KMS-11 (cell line): ENCODE measurements around the gene ATP6V0D1.
"Not testable (repeated sequence)": the region's sequence is repeated elsewhere in the genome, so short reads cannot be mapped to it uniquely, and the experiment has no call there.

Experiments used
- H2AFZ ChIP-seq: fragments of 200-600 bp; sonication (generic); 2 replicates; pipeline ENCODE4 v1.6.1; 2016; ENCODE audit warnings: antibody characterized with exemption, mixed run types, low read depth
- H3K27ac ChIP-seq: fragments of 200-600 bp; sonication (generic); 2 replicates; pipeline ENCODE4 v1.6.1; 2016; ENCODE audit warnings: mild to moderate bottlenecking, mixed run types
- H3K27me3 ChIP-seq: fragments of 200-600 bp; sonication (generic); 2 replicates; pipeline ENCODE4 v1.6.1; 2017; ENCODE audit warnings: mild to moderate bottlenecking, low read depth, mixed run types, moderate library complexity; ENCODE audit not compliant: insufficient read depth
- H3K36me3 ChIP-seq: fragments of 200-600 bp; sonication (generic); 2 replicates; pipeline ENCODE4 v1.6.1; 2017; ENCODE audit warnings: mild to moderate bottlenecking, mixed run types; ENCODE audit not compliant: insufficient read depth
- H3K4me1 ChIP-seq: fragments of 200-600 bp; sonication (generic); 2 replicates; pipeline ENCODE4 v1.6.1; 2016; ENCODE audit warnings: mild to moderate bottlenecking, low read depth, mixed run types; ENCODE audit not compliant: poor library complexity, severe bottlenecking
- H3K4me2 ChIP-seq: fragments of 200-600 bp; sonication (generic); 2 replicates; pipeline ENCODE4 v1.7.0; 2016; ENCODE audit warnings: mild to moderate bottlenecking, mixed run types
- H3K4me3 ChIP-seq: fragments of 200-600 bp; sonication (generic); IDR thresholded peaks from 2 replicates; pipeline ENCODE4 v1.6.1; 2017; ENCODE audit warnings: low read depth, low read length, mixed read lengths; ENCODE audit not compliant: insufficient read depth
- H3K79me2 ChIP-seq: fragments of 200-600 bp; sonication (generic); 2 replicates; pipeline ENCODE4 v1.6.1; 2016; ENCODE audit warnings: low read depth, mixed run types; ENCODE audit not compliant: insufficient read depth
- H3K9ac ChIP-seq: fragments of 200-600 bp; sonication (generic); 2 replicates; pipeline ENCODE4 v1.6.1; 2016; ENCODE audit warnings: mild to moderate bottlenecking, mixed run types
- H4K20me1 ChIP-seq: fragments of 200-600 bp; sonication (generic); 2 replicates; pipeline ENCODE4 v1.6.1; 2016; ENCODE audit warnings: mild to moderate bottlenecking, mixed run types; ENCODE audit not compliant: insufficient read depth
- CTCF ChIP-seq: fragments of 200-600 bp; sonication (generic); conservative IDR thresholded peaks from 2 replicates; pipeline ENCODE4 v1.6.1; 2017; ENCODE audit warnings: low read depth, mild to moderate bottlenecking, antibody characterized with exemption, low read length, moderate library complexity, mixed read lengths

ATP6V0D1 gene

DNA sequence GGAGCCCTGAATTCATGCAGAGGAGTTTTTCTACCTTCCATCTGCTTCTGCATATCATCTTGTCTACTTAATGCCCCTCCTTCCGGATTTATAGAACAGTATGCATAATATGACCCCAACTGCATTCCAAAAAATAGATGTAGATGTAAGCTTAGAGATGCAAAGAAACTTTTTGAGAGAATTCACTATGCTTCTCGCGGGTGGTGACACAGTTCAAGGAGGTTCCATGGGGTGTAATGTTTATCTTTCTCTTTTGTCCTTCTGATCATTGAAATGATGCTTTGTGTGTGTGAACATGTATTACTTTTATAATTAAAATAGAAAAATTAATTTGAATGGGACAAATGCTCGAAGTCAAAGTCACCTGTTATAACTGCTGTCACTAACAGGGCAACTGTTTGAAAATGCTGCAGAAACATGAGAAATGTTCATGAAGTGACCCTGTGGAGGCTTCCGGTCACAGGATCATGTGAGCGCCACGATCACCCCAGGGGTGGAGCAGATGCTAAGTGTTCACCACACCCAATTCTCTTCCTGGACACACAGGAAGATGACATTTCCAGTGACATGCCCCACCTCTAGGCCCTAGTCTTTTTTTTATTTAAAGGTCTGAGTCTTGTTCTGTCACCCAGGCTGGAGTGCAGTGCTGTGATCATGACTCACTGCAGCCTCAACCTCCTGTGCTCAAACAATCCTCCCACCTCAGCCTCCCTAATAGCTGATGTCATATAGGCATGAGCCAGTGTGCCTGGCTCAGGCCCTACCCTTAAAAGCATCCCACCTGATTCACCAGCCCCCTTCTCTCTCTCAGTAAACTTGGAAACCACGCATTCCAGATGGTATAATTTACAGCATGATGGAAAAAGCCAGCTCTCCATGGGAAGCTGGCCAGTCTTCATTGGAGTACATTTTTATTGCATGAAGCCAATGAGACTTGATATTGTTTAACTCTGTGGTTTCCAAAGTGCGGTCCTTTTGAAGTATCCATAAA lies 23.4 kb upstream of the ATP6V0D1 start:
- no peak overlapping the region for H2AFZ ChIP-seq

DNA sequence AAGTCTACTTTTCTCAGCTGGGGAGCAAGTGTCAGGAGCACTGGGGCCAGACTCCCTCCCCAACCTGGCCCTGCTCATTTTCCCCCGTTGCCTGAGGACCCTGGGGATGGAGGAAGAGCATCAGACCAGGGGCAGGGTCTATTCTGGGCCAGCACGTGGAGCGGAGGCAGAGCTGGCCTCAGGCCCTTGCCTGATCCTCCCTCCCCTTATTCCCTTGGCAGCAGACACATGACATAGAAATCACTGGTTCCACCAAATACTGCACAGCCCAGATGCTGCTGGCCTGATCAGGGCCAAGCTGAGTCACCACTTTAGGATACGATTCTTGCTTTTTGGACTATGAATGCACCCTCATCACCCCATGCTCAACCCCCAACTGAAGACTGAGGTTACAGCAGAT lies 18.1 kb upstream of the ATP6V0D1 start:
- no peaks in the 10 kb centered on the region for H4K20me1 ChIP-seq
- no peaks in the 10 kb centered on the region for H3K27me3 ChIP-seq
- TF ChIP-seq CTCF = no peak
- no peaks in the 10 kb centered on the region for H3K4me1 ChIP-seq
- no peak overlapping the region for H3K4me3 ChIP-seq
- H3K27ac ChIP-seq = no peak overlapping the region
- H3K4me2 ChIP-seq = no peak overlapping the region
- H3K9ac ChIP-seq = no peak overlapping the region
- H3K36me3 ChIP-seq = no peaks in the 10 kb centered on the region
- no peaks in the 10 kb centered on the region for H3K79me2 ChIP-seq
- no peak overlapping the region for H2AFZ ChIP-seq

More for the DNA sequence above, 23.4 kb upstream of the ATP6V0D1 start:
- no peaks in the 10 kb centered on the region for H4K20me1 ChIP-seq
- H3K36me3 ChIP-seq = no peaks in the 10 kb centered on the region
- H3K27ac ChIP-seq = no peak overlapping the region
- H3K27me3 ChIP-seq = no peaks in the 10 kb centered on the region
- H3K79me2 ChIP-seq = no peaks in the 10 kb centered on the region
- no peaks in the 10 kb centered on the region for H3K4me1 ChIP-seq
- no peak overlapping the region for H3K4me3 ChIP-seq
- H3K4me2 ChIP-seq = no peak overlapping the region
- H3K9ac ChIP-seq = no peak overlapping the region
- TF ChIP-seq CTCF = no peak

GRCh38 chr16:67490335-67491096 lies 9.6 kb upstream of the ATP6V0D1 start:
- H3K9ac ChIP-seq = no peak overlapping the region
- no peaks in the 10 kb centered on the region for H3K36me3 ChIP-seq
- H2AFZ ChIP-seq = no peak overlapping the region
- no peaks in the 10 kb centered on the region for H3K27me3 ChIP-seq
- no peaks in the 10 kb centered on the region for H3K4me1 ChIP-seq
- TF ChIP-seq CTCF = no peak
- H3K4me3 ChIP-seq = no peak overlapping the region
- no peaks in the 10 kb centered on the region for H4K20me1 ChIP-seq
- H3K4me2 ChIP-seq = no peak overlapping the region
- no peaks in the 10 kb centered on the region for H3K79me2 ChIP-seq
- no peak overlapping the region for H3K27ac ChIP-seq

DNA sequence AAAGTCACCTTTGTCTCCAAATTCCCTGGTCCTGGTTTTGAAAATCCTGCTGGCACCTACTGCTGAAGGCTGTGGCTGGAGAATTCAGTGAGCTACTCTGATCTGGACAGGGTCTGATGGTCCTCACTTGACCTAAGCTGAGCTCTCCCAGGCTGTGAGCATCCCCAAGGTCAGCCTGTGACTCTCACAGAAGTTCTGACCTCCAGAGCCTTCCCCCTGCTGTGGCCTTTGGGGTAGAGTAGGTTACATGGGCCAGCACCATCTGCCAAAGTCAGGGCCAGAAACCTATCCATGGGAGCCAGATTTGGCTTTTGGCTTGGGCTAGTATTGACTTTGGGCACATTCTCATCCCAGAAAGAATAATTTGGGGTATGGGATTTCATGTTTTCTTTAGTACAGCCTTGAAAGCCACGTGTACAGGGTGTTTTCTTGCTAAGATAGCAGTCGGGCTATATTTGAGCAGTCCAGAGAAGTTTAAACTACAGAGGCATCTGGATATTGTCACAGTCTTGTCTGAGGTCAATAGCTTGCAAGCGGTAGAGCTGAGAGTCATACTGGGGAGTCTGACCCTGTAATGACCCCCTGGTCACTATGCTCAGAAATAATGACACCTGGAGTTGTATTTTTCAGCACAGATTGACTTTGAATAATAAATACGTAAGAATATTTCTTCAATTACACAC lies 8.6 kb upstream of the ATP6V0D1 start:
- Histone ChIP-seq H3K27me3 (no peaks in the 10 kb centered on the region), H3K9ac (no peak overlapping the region), H3K36me3 (no peaks in the 10 kb centered on the region), H3K4me3 (no peak overlapping the region), H3K4me1 (no peaks in the 10 kb centered on the region), H3K27ac (no peak overlapping the region), H3K79me2 (no peaks in the 10 kb centered on the region), H2AFZ (no peak overlapping the region), H4K20me1 (no peaks in the 10 kb centered on the region), H3K4me2 (no peak overlapping the region)
- no peak for TF ChIP-seq CTCF

- not testable (repeated sequence) for H3K27ac ChIP-seq, H3K4me3 ChIP-seq, H3K4me1 ChIP-seq, H3K9ac ChIP-seq, H3K79me2 ChIP-seq, H3K36me3 ChIP-seq, H3K27me3 ChIP-seq, H2AFZ ChIP-seq, H3K4me2 ChIP-seq, H4K20me1 ChIP-seq
Observed at GRCh38 chr16:67487561-67487960, 6.6 kb upstream of the ATP6V0D1 start.
